Mucosa of stomach (tissue), 1 donor: ENCODE results near the gene IL2RA.
A peak's percentile ranks its signal among the peaks of the same experiment; 100 is the strongest.

Experiments
- H3K27me3 ChIP-seq: one replicate; pipeline ENCODE4 v1.7.0; 2013; ENCODE audit warnings: mild to moderate bottlenecking, low read length; ENCODE audit not compliant: control insufficient read depth, insufficient read depth
- H3K36me3 ChIP-seq: one replicate; pipeline ENCODE4 v1.7.0; 2013; ENCODE audit warnings: low read length; ENCODE audit not compliant: control insufficient read depth, insufficient read depth
- H3K4me1 ChIP-seq: one replicate; pipeline ENCODE4 v1.7.0; 2013; ENCODE audit warnings: mild to moderate bottlenecking, low read length; ENCODE audit not compliant: control insufficient read depth, insufficient read depth
- H3K4me3 ChIP-seq: one replicate; pipeline ENCODE4 v1.7.0; 2013; ENCODE audit warnings: low read length
- H3K9ac ChIP-seq: one replicate; pipeline ENCODE4 v1.7.0; 2013; ENCODE audit warnings: mild to moderate bottlenecking, low read length, moderate library complexity
- H3K9me3 ChIP-seq: one replicate; pipeline ENCODE4 v1.7.0; 2013; ENCODE audit warnings: mild to moderate bottlenecking, low read length, moderate library complexity; ENCODE audit not compliant: control insufficient read depth
- donor health status: Pancreatic carcinoma.

Gene IL2RA

GRCh38 chr10:6095810-6096570 lies 33.8 kb upstream of the IL2RA start:
- no peaks in the 10 kb centered on the region for H3K36me3 ChIP-seq
- H3K4me1 ChIP-seq, result no peaks in the 10 kb centered on the region
- no peaks in the 10 kb centered on the region for H3K9me3 ChIP-seq
- H3K4me3 ChIP-seq, result no peak overlapping the region
- no peaks in the 10 kb centered on the region for H3K27me3 ChIP-seq
- H3K9ac ChIP-seq, result no peak overlapping the region

GRCh38 chr10:6092731-6093130 lies 30.6 kb upstream of the IL2RA start:
- H3K4me1 ChIP-seq, result peaks cover 11% of the 10 kb centered on the region
- H3K9ac ChIP-seq, result no peak overlapping the region
- H3K4me3 ChIP-seq, result no peak overlapping the region
- no peaks in the 10 kb centered on the region for H3K36me3 ChIP-seq
- H3K27me3 ChIP-seq, result no peaks in the 10 kb centered on the region
- H3K9me3 ChIP-seq, result no peaks in the 10 kb centered on the region

GRCh38 chr10:6091630-6092029 lies 29.5 kb upstream of the IL2RA start:
- peak overlapping the region; percentile 4 for H3K9ac ChIP-seq
- no peak overlapping the region for H3K4me3 ChIP-seq
- peaks cover 11% of the 10 kb centered on the region for H3K4me1 ChIP-seq
- H3K27me3 ChIP-seq, result no peaks in the 10 kb centered on the region
- H3K9me3 ChIP-seq, result no peaks in the 10 kb centered on the region
- no peaks in the 10 kb centered on the region for H3K36me3 ChIP-seq

- H3K4me1 ChIP-seq, result peaks cover 14% of the 10 kb centered on the region
- H3K36me3 ChIP-seq, result no peaks in the 10 kb centered on the region
- H3K27me3 ChIP-seq, result no peaks in the 10 kb centered on the region
- peak overlapping the region; percentile 61 for H3K4me3 ChIP-seq
- H3K9ac ChIP-seq, result peak overlapping the region; percentile 72
- no peaks in the 10 kb centered on the region for H3K9me3 ChIP-seq
Measured at GRCh38 chr10:6089334-6090219, 27.4 kb upstream of the IL2RA start.

GRCh38 chr10:6088721-6089333 lies 26.7 kb upstream of the IL2RA start, which contains the start of gene RBM17:
TSS of gene RBM17 (plus strand) at chr10:6089034. CDS start at chr10:6097066, 8,032 bp downstream.
- Histone ChIP-seq H3K4me3 (peak within 1 kb of the TSS; percentile 61), H3K9ac (peak within 1 kb of the TSS; percentile 72), H3K9me3 (no peaks in the 10 kb centered on the region), H3K27me3 (no peaks in the 10 kb centered on the region), H3K36me3 (no peaks in the 10 kb centered on the region), H3K4me1 (peaks cover 14% of the 10 kb centered on the region)

GRCh38 chr10:6086375-6087233 lies 24.4 kb upstream of the IL2RA start:
- peaks cover 4% of the 10 kb centered on the region for H3K27me3 ChIP-seq
- no peak overlapping the region for H3K9ac ChIP-seq
- no peaks in the 10 kb centered on the region for H3K9me3 ChIP-seq
- peaks cover 14% of the 10 kb centered on the region for H3K4me1 ChIP-seq
- H3K36me3 ChIP-seq, result no peaks in the 10 kb centered on the region
- no peak overlapping the region for H3K4me3 ChIP-seq

- peaks cover 5% of the 10 kb centered on the region for H3K27me3 ChIP-seq
- no peak overlapping the region for H3K4me3 ChIP-seq
- H3K4me1 ChIP-seq, result peaks cover 7% of the 10 kb centered on the region
- no peaks in the 10 kb centered on the region for H3K9me3 ChIP-seq
- H3K9ac ChIP-seq, result no peak overlapping the region
- no peaks in the 10 kb centered on the region for H3K36me3 ChIP-seq
Measured at GRCh38 chr10:6083523-6084475, 21.6 kb upstream of the IL2RA start.

GRCh38 chr10:6082496-6083395 lies 20.6 kb upstream of the IL2RA start:
- peaks cover 3% of the 10 kb centered on the region for H3K4me1 ChIP-seq
- H3K9me3 ChIP-seq, result no peaks in the 10 kb centered on the region
- no peak overlapping the region for H3K9ac ChIP-seq
- H3K36me3 ChIP-seq, result no peaks in the 10 kb centered on the region
- H3K27me3 ChIP-seq, result peaks cover 5% of the 10 kb centered on the region
- no peak overlapping the region for H3K4me3 ChIP-seq

- Histone ChIP-seq H3K27me3 (peaks cover 9% of the 10 kb centered on the region), H3K36me3 (no peaks in the 10 kb centered on the region), H3K9me3 (no peaks in the 10 kb centered on the region), H3K9ac (no peak overlapping the region), H3K4me1 (no peaks in the 10 kb centered on the region), H3K4me3 (no peak overlapping the region)
Measured at GRCh38 chr10:6080417-6080973, 18.3 kb upstream of the IL2RA start.

GRCh38 chr10:6079044-6079443 lies 16.9 kb upstream of the IL2RA start:
- Histone ChIP-seq H3K27me3 (peaks cover 12% of the 10 kb centered on the region), H3K9me3 (no peaks in the 10 kb centered on the region), H3K4me1 (no peaks in the 10 kb centered on the region)

More at GRCh38 chr10:6079044-6079443, 16.9 kb upstream of the IL2RA start:
- no peak overlapping the region for H3K4me3 ChIP-seq
- H3K9ac ChIP-seq, result no peak overlapping the region
- H3K36me3 ChIP-seq, result no peaks in the 10 kb centered on the region
